Erythroblast (primary cell): ENCODE measurements around the gene ACTN4.

ENCODE experiments used
- GATA1 ChIP-seq: IDR thresholded peaks from 2 replicates; pipeline ENCODE4 v1.6.1; 2011; ENCODE audit warnings: low read depth, mild to moderate bottlenecking, control low read depth, low read length, moderate library complexity
- POLR2A ChIP-seq: IDR thresholded peaks from 2 replicates; pipeline ENCODE4 v1.6.1; 2011; ENCODE audit warnings: mild to moderate bottlenecking, low read length

GRCh38 chr19:38769635-38770211 lies 122.3 kb downstream of the ACTN4 start:
- TF ChIP-seq POLR2A, result peak; percentile 47
- no peak for TF ChIP-seq GATA1
